ENCODE measurements around the gene AKTIP. TPM values are rescaled to one million over a fixed set of nuclear protein-coding genes. Genes with fewer than 3 reads are reported as not detected.

Gene AKTIP
- total and polyA plus RNA-seq, 8 donors: 12.5 to 34.9 (median 16.4) TPM

- TF ChIP-seq EP300 (IDR thresholded peaks at IDR 0.05) (no peak), POLR2AphosphoS5 (IDR thresholded peaks at IDR 0.05) (no peak), POLR2A (IDR thresholded peaks at IDR 0.05) (no peak)
- TF ChIP-seq, protein P1, sequence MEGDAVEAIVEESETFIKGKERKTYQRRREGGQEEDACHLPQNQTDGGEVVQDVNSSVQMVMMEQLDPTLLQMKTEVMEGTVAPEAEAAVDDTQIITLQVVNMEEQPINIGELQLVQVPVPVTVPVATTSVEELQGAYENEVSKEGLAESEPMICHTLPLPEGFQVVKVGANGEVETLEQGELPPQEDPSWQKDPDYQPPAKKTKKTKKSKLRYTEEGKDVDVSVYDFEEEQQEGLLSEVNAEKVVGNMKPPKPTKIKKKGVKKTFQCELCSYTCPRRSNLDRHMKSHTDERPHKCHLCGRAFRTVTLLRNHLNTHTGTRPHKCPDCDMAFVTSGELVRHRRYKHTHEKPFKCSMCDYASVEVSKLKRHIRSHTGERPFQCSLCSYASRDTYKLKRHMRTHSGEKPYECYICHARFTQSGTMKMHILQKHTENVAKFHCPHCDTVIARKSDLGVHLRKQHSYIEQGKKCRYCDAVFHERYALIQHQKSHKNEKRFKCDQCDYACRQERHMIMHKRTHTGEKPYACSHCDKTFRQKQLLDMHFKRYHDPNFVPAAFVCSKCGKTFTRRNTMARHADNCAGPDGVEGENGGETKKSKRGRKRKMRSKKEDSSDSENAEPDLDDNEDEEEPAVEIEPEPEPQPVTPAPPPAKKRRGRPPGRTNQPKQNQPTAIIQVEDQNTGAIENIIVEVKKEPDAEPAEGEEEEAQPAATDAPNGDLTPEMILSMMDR (IDR thresholded peaks at IDR 0.05): no peak
- Histone ChIP-seq H3K4me1 (no peaks in the 10 kb centered on the region), H3K4me3 (no peak overlapping the region), H3K27me3 (peaks cover 0 to 14% (median 0%) of the 10 kb centered on the region in 3 donors), H3K36me3 (no peaks in the 10 kb centered on the region), H3K27ac (no peak overlapping the region), H3K9me3 (no peaks in the 10 kb centered on the region)
- WGBS, 5 donors: 78 to 85% (median 83%) methylated on average over 5 of the region's 5 CpGs
- intact Hi-C loops (cut with DNase I; ENCODE audit: low total_unique reads): no loop called here
- no peak for DNase-seq
Observed at GRCh38 chr16:53537626-53538025, 34.6 kb upstream of the AKTIP start.

DNA sequence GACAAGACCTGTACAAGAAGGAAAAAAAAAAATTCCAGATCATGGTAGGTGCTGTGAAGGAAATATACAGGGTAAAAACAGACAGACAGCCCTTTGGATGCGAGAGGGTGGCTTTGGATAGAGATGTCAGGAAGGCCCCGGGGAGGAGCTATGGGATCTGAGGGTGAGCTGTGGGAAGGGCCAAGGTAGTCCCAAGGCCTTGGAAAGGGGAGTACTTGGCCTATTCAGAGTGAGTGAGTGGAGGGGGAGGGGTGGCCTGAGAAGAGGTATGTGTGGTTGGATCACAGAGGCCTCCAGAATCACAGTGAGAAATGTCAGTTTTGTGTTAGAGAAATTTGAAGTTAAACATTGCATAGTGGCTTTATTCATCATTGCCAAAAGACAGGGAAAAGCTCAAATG, 31.2 kb upstream of the AKTIP start:
- no peaks in the 10 kb centered on the region for H3K27me3 ChIP-seq
- H3K4me1 ChIP-seq: no peaks in the 10 kb centered on the region
- intact Hi-C loops (cut with DNase I; ENCODE audit: low total_unique reads): no loop called here
- H3K27ac ChIP-seq: no peak overlapping the region
- no peak overlapping the region for H3K4me3 ChIP-seq
- H3K36me3 ChIP-seq: no peaks in the 10 kb centered on the region
- no peak for DNase-seq
- TF ChIP-seq POLR2AphosphoS5 (IDR thresholded peaks at IDR 0.05): no peak
- no peak for TF ChIP-seq EP300 (IDR thresholded peaks at IDR 0.05)
- TF ChIP-seq, protein P1 (IDR thresholded peaks at IDR 0.05): no peak
- no peak for TF ChIP-seq POLR2A (IDR thresholded peaks at IDR 0.05)
- 80 to 88% (median 84%) methylated on average over 2 of the region's 2 CpGs for WGBS, 5 donors
- H3K9me3 ChIP-seq: no peaks in the 10 kb centered on the region

- no peak for DNase-seq
- H3K4me1 ChIP-seq: no peaks in the 10 kb centered on the region
- no peaks in the 10 kb centered on the region for H3K27me3 ChIP-seq
- no peak for TF ChIP-seq POLR2AphosphoS5 (IDR thresholded peaks at IDR 0.05)
- no peak for TF ChIP-seq POLR2A (IDR thresholded peaks at IDR 0.05)
- TF ChIP-seq EP300 (IDR thresholded peaks at IDR 0.05): no peak
- TF ChIP-seq, protein P1 (IDR thresholded peaks at IDR 0.05): no peak
- H3K27ac ChIP-seq: no peak overlapping the region
- H3K9me3 ChIP-seq: no peaks in the 10 kb centered on the region
- 48 to 86% (median 63%) methylated on average over 1 of the region's 1 CpG for WGBS, 5 donors
- intact Hi-C loops (cut with DNase I; ENCODE audit: low total_unique reads): no loop called here
- H3K4me3 ChIP-seq: no peak overlapping the region
- no peaks in the 10 kb centered on the region for H3K36me3 ChIP-seq
Observed at GRCh38 chr16:53530741-53531140, 27.7 kb upstream of the AKTIP start.

DNA sequence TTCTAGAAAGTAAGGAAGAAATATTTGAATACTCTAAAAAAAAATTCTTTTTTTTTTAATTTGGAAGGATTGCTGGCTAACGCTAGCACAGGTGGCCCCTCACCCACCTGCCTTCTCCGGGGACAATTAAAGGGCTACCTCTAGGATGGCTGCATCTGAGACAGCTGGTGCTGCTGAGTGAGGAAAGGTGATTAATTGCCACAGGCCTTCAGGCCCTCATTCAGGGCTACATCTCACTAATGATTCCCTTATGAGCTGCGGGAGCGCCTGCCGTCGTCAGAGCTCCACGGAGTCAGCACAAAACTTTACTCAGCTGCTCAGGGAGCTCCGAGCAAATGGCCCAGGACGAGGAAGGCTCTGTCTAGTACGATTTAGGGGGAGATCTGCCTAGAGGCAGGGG, 27.0 kb upstream of the AKTIP start:
- Histone ChIP-seq H3K4me1 (no peaks in the 10 kb centered on the region), H3K4me3 (no peak overlapping the region), H3K27me3 (no peaks in the 10 kb centered on the region), H3K27ac (no peak overlapping the region), H3K36me3 (no peaks in the 10 kb centered on the region), H3K9me3 (no peaks in the 10 kb centered on the region)
- 43 to 64% (median 59%) methylated on average over 8 to 10 of the region's 10 CpGs for WGBS, 5 donors
- intact Hi-C loops (cut with DNase I; ENCODE audit: low total_unique reads): no loop called here
- DNase-seq: peak in 1 of 2 donors; percentile 31
- TF ChIP-seq, protein P1 (IDR thresholded peaks at IDR 0.05): no peak
- no peak for TF ChIP-seq POLR2AphosphoS5 (IDR thresholded peaks at IDR 0.05)
- no peak for TF ChIP-seq POLR2A (IDR thresholded peaks at IDR 0.05)
- no peak for TF ChIP-seq EP300 (IDR thresholded peaks at IDR 0.05)

Data from stomach (tissue), 9 donors.